H1 (cell line): Measurements from ENCODE around the gene ASS1. TPM values are rescaled to one million over a fixed set of nuclear protein-coding genes. Genes with fewer than 3 reads are reported as not detected.

Source experiments
- BACH1 ChIP-seq: IDR thresholded peaks from 2 replicates; pipeline ENCODE4 v1.6.1; 2012; ENCODE audit warnings: low read length, improper control_type of control experiment
- BRCA1 ChIP-seq: IDR thresholded peaks from 2 replicates; pipeline ENCODE4 v1.6.1; 2012; ENCODE audit warnings: low read depth, low read length, improper control_type of control experiment
- CHD7 ChIP-seq: fragments of 300-600 bp; sonication (generic); IDR thresholded peaks from 2 replicates; pipeline ENCODE4 v1.7.1; 2012; ENCODE audit warnings: low read length, moderate library complexity, mild to moderate bottlenecking, inconsistent platforms; ENCODE audit not compliant: insufficient replicate concordance
- HDAC2 ChIP-seq, 2 experiments: fragments of 300-600 bp in 1 of 2; sonication (generic) in 1 of 2; IDR thresholded peaks; 2 replicates each; pipeline ENCODE4 v1.6.1; 2011 to 2012; ENCODE audit warnings: low read depth in 2 of 2, low read length in 2 of 2, mild to moderate bottlenecking in 2 of 2, moderate library complexity in 2 of 2, borderline replicate concordance in 1 of 2, inconsistent platforms in 1 of 2
- KDM4A ChIP-seq: IDR thresholded peaks from one replicate; pipeline ENCODE4 v1.7.1; 2012; ENCODE audit warnings: low read depth, mild to moderate bottlenecking, moderate library complexity, low read length, inconsistent platforms; ENCODE audit not compliant: severe bottlenecking
- NANOG ChIP-seq: IDR thresholded peaks from 2 replicates; pipeline ENCODE4 v1.6.1; 2011; ENCODE audit warnings: low read length, low read depth, mild to moderate bottlenecking, inconsistent platforms; ENCODE audit not compliant: insufficient read depth, poor library complexity, severe bottlenecking
- SIRT6 ChIP-seq: IDR thresholded peaks from one replicate; pipeline ENCODE4 v1.7.1; 2012; ENCODE audit warnings: low read length, inconsistent platforms
- polyA plus RNA-seq, 7 experiments: library from polyadenylated mRNA; depleted of rRNA in 3 of 7; stranded (reverse) in 5 of 7; unstranded in 2 of 7; fragments of >200 nt in 5 of 7; fragments of 200-250 nt in 2 of 7; gene quantifications; 1 replicate in 5 of 7; 2 replicates in 1 of 7; 4 replicates in 1 of 7; pipeline versions ENCODE4 v1.2.1 to v1.2.3, GENCODE V29; 2011 to 2013; ENCODE audit warnings: missing spikeins in 2 of 7, mixed read lengths in 2 of 7
- total RNA-seq: library from RNA; stranded (reverse); fragmentation: NEBNext Ultra II Directional; extraction: Animal tissue kit (Norgen Biotek cat#: 25700); gene quantifications from 2 replicates; pipeline ENCODE4 v1.2.1, GENCODE V29; 2021
- TF ChIP-seq, protein P1 (sequence below): IDR thresholded peaks from 2 replicates; pipeline ENCODE4 v1.6.1; 2011; ENCODE audit warnings: low read length, improper control_type of control experiment

The ASS1 gene
- total and polyA plus RNA-seq, 2 of the 8 experiments (the other 6 are each of a cell fraction or from before 2014, with no cell fraction given) = 108 to 296 TPM

- TF ChIP-seq KDM4A (no peak), SIRT6 (no peak), BACH1 (no peak), BRCA1 (no peak), NANOG (no peak), CHD7 (no peak), HDAC2 (IDR thresholded peaks at IDR 0.05; ENCODE audit: borderline replicate concordance in 1 of 2, low read depth in 2 of 2, low read length in 2 of 2) (no peak)
- TF ChIP-seq, protein P1, sequence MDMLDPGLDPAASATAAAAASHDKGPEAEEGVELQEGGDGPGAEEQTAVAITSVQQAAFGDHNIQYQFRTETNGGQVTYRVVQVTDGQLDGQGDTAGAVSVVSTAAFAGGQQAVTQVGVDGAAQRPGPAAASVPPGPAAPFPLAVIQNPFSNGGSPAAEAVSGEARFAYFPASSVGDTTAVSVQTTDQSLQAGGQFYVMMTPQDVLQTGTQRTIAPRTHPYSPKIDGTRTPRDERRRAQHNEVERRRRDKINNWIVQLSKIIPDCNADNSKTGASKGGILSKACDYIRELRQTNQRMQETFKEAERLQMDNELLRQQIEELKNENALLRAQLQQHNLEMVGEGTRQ = no peak
Measured at GRCh38 chr9:130432362-130432761, 12.4 kb upstream of the ASS1 start (continued).
